Activated CD8-positive, alpha-beta memory T cell treated with anti-CD3 and anti-CD28 coated beads, Interleukin-2, amount 10 ng/mL, durations not matched to agents 7 days and 5 days (primary cell): ENCODE measurements around the gene KCNK7. TPM values are rescaled to one million over a fixed set of nuclear protein-coding genes. Genes with fewer than 3 reads are reported as not detected.

Source experiments
- ATAC-seq: fragments of 150-1000 bp; cut with Tn5 transposase; one replicate; pipeline ENCODE4 v1.10.0; 2021; ENCODE audit warnings: moderate library complexity
- CTCF ChIA-PET: fragments of 350-600 bp; sonication (Branson Sonifier 250); formaldehyde crosslinking; loops from one replicate; lab custom pipeline; 2021; ENCODE audit warnings: antibody characterized with exemption; lab: Charles Lee
- DNase-seq: peaks from one replicate; pipeline ENCODE4 v3.0.0-alpha.2; 2020
- H3K27ac Mint-ChIP-seq: one replicate; pipeline ENCODE4 v1.8.0; 2021; ENCODE audit warnings: mild to moderate bottlenecking, mixed read lengths
- H3K27me3 Mint-ChIP-seq: one replicate; pipeline ENCODE4 v1.8.0; 2021; ENCODE audit warnings: mixed read lengths
- H3K36me3 Mint-ChIP-seq: one replicate; pipeline ENCODE4 v1.8.0; 2021; ENCODE audit warnings: mild to moderate bottlenecking, mixed read lengths
- H3K4me1 Mint-ChIP-seq: one replicate; pipeline ENCODE4 v1.8.0; 2021; ENCODE audit warnings: mixed read lengths
- H3K4me3 Mint-ChIP-seq: one replicate; pipeline ENCODE4 v1.8.0; 2021; ENCODE audit warnings: mild to moderate bottlenecking, moderate library complexity, mixed read lengths
- H3K9me3 Mint-ChIP-seq: one replicate; pipeline ENCODE4 v1.8.0; 2022; ENCODE audit warnings: low read depth, mixed read lengths
- microRNA-seq: library from miRNA; unstranded; fragments of <30 nt; microRNA quantifications from one replicate; pipeline ENCODE4 v1.2.0, GENCODE V29; 2022
- total RNA-seq, 2 experiments: library from RNA; stranded (reverse); gene quantifications; one replicate each; pipeline ENCODE4 v1.2.3, GENCODE V29; 2021

The KCNK7 gene
- total RNA-seq, 2 experiments from 2014 or later = 0.80 to 1.1 TPM

DNA sequence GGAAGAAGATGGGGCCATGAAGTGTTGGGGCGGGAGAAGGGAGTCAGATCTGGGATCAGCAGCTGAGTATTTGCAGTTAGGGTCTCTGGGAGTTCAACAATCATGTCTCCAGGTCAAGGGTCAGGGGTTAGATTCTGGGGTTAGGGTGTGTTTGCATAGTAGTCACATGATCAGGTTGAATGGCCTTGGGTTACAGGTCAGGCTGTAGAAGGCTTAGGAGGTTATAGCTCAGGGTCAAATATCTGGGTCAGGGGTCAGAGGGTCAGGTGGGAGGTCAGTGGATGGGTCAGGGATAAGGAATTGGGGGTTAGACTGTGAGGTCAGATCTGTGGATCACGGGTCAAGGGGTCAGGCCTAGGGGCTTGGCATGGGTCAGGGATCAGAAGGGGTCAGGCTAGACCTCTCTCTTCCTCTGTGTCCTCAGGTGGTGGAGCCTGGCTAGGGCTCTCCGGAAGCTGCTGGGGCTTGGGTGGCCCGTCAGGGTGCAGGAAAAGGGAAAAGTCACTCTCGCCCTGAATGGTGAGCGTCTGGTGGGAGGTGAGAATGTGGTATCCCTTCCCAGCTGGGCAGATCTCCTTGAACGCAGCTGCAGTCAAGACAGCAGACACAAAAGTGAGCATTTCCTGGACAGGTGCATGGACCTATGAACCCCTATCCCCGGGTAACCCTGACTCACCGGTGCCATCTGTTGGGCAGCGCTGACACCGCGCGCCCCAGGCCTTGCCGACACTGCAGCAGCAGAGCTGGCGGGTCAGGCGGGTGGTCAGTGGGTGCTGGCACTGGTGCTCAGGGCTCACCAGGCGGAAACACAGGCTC is 43.8 kb downstream of the KCNK7 start:
- Mint-ChIP-seq H3K27ac (peak overlapping the region; percentile 58), H3K27me3 (no peaks in the 10 kb centered on the region), H3K4me1 (peaks cover 68% of the 10 kb centered on the region), H3K4me3 (no peak overlapping the region), H3K36me3 (peaks cover 16% of the 10 kb centered on the region), H3K9me3 (no peaks in the 10 kb centered on the region)
- CTCF ChIA-PET = interaction anchor here (0.5 to 19.4 kb wide), 8 partner anchors 10 to 506 kb away, joined by 3 to 388 read pairs (median 6); partner anchors contain the start of genes FAM89B, LTBP3 and ZNRD2
- ATAC-seq (peak; percentile 56), DNase-seq (peak; percentile 75)

- H3K4me3 Mint-ChIP-seq = no peak overlapping the region
- no peak for DNase-seq
- peaks cover 52% of the 10 kb centered on the region for H3K4me1 Mint-ChIP-seq
- no peak for ATAC-seq
- H3K27ac Mint-ChIP-seq = no peak overlapping the region
- H3K27me3 Mint-ChIP-seq = no peaks in the 10 kb centered on the region
- peaks cover 16% of the 10 kb centered on the region for H3K36me3 Mint-ChIP-seq
- CTCF ChIA-PET = interaction anchor here (0.7 to 19.4 kb wide), 4 partner anchors 9 to 147 kb away, joined by 3 to 388 read pairs (median 6); partner anchors contain the start of genes FAM89B, LTBP3 and ZNRD2
- no peaks in the 10 kb centered on the region for H3K9me3 Mint-ChIP-seq
Observed at GRCh38 chr11:65549096-65549495, 46.5 kb downstream of the KCNK7 start.

DNA sequence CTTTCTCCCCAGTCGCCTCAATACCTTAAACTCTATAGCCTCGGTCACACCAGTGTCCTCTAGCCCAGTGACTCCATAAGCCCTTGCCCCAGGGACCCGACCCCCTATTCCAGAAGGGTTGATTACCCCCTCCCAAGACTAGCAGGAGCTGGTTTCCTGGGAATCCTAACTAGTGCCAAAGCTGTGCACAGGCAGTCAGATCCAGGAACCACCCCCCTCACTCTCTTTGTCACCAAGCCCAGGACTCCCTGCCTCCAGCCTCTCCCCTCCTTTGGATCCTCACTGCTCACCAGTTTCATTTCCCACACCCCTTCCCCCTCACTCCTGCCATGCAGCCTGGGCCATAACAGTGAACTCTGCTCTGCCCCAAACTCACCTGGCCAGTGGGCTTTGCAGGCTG is 47.2 kb downstream of the KCNK7 start:
- ATAC-seq (no peak), DNase-seq (no peak)
- H3K4me3 Mint-ChIP-seq = no peak overlapping the region
- peaks cover 16% of the 10 kb centered on the region for H3K36me3 Mint-ChIP-seq
- no peak overlapping the region for H3K27ac Mint-ChIP-seq
- peaks cover 50% of the 10 kb centered on the region for H3K4me1 Mint-ChIP-seq
- CTCF ChIA-PET = interaction anchor here (1.0 to 19.4 kb wide), 3 partner anchors 8 to 46 kb away, joined by 3 to 388 read pairs (median 6); partner anchors contain the start of genes FAM89B, LTBP3 and ZNRD2
- H3K27me3 Mint-ChIP-seq = no peaks in the 10 kb centered on the region
- no peaks in the 10 kb centered on the region for H3K9me3 Mint-ChIP-seq

DNA sequence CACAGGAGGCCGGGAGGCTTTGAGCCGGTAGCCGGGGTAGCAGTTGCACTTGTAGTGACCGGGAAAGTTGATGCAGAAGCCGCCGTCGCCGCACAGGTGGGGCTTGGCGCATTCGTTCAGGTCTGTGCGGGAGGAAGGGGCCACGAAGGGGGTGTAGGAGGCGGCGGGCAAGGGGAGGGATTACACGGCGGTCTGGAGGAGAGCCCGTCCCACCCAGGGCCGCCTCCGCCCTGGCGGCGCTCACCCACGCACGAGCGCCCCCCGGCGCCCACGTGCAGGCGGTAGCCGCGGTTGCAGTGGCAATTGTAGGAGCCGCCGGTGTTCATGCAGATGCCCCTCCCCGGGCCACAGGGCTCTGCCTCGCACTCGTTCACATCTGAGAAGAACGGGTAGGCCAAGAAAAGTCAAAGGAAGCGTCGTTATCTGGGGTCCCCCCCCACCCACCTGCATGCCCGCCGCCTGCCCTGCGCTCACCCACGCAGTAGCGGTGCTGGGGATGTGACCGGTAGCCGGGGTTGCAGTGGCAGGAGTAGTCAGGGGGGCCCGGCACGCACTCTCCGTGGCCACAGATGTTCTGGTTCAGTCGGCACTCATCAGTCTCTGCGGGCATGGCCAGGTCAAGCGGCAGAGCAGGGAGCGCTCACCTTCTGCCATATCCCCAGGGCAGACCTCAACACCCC is 48.0 kb downstream of the KCNK7 start:
- peaks cover 43% of the 10 kb centered on the region for H3K4me1 Mint-ChIP-seq
- H3K9me3 Mint-ChIP-seq = no peaks in the 10 kb centered on the region
- H3K27me3 Mint-ChIP-seq = no peaks in the 10 kb centered on the region
- H3K27ac Mint-ChIP-seq = peak overlapping the region; percentile 23
- H3K36me3 Mint-ChIP-seq = peaks cover 17% of the 10 kb centered on the region
- CTCF ChIA-PET = interaction anchor here (0.9 to 19.4 kb wide), 4 partner anchors 19 to 90 kb away, joined by 3 to 388 read pairs (median 106); partner anchors contain the start of genes FAM89B, KCNK7, LTBP3 and SIPA1
- DNase-seq (no peak), ATAC-seq (no peak)
- H3K4me3 Mint-ChIP-seq = no peak overlapping the region

GRCh38 chr11:65546217-65546958 is 49.2 kb downstream of the KCNK7 start:
- Mint-ChIP-seq H3K27me3 (no peaks in the 10 kb centered on the region), H3K9me3 (no peaks in the 10 kb centered on the region), H3K4me3 (peak overlapping the region; percentile 67), H3K4me1 (peaks cover 34% of the 10 kb centered on the region), H3K27ac (peak overlapping the region; percentile 80), H3K36me3 (peaks cover 13% of the 10 kb centered on the region)
- ATAC-seq (peak; percentile 92), DNase-seq (peak; percentile 98)
- CTCF ChIA-PET = interaction anchor here (0.6 to 19.4 kb wide), 6 partner anchors 20 to 216 kb away, joined by 3 to 388 read pairs (median 4); partner anchors contain the start of genes FAM89B, KCNK7, LTBP3 and SIPA1

DNA sequence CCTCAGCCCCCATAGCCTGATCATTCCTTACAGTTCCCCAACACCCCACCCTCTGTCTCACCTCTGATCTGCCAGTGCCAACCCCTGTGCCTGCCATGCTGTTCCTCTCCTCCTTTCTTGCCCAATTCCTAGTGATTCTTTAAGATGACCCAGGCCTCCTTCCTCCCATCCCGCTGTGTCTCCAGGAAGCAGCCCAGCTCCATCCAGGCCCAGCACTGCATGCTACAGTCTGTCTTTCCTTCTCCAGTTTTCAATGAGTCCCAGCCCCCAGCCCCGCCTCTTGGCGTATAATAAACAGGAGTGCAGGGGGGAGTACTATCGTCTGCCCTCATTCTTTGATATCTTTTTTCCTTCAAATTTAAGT is 49.8 kb downstream of the KCNK7 start:
- Mint-ChIP-seq H3K4me1 (peaks cover 35% of the 10 kb centered on the region), H3K27ac (peak overlapping the region; percentile 37), H3K4me3 (peak overlapping the region; percentile 67), H3K36me3 (peaks cover 10% of the 10 kb centered on the region), H3K9me3 (no peaks in the 10 kb centered on the region), H3K27me3 (no peaks in the 10 kb centered on the region)
- ATAC-seq (no peak), DNase-seq (no peak)
- CTCF ChIA-PET = interaction anchor here (1.1 to 19.4 kb wide), 3 partner anchors 20 to 216 kb away, joined by 4 to 388 read pairs (median 209); partner anchors contain the start of genes FAM89B, KCNK7, LTBP3 and ZNRD2

Small RNA genes within 50 kb of the gene (microRNA-seq; reads per million reads assigned to microRNA genes)
- gene MIR4690 = not detected

Other genes starting within 250 kb of the KCNK7 start
- gene TIGD3, start 241.0 kb downstream of the KCNK7 start, total RNA-seq = 1 to 10 TPM; 1.1 TPM
- gene SLC25A45, start 213.2 kb downstream of the KCNK7 start, total RNA-seq = 10 to 100 TPM; 19.4 to 25.1 TPM
- 10 to 100 TPM; 52.0 to 56.7 TPM for gene FRMD8, start 209.2 kb downstream of the KCNK7 start, total RNA-seq
- gene NEAT1, start 173.0 kb downstream of the KCNK7 start, total RNA-seq = 100 to 1,000 TPM; 525 to 618 TPM
- gene MALAT1, start 96.8 kb downstream of the KCNK7 start, total RNA-seq = 1,000 to 10,000 TPM; 4,026 to 5,234 TPM
- gene SCYL1, start 70.7 kb downstream of the KCNK7 start, total RNA-seq = 10 to 100 TPM; 68.0 to 76.7 TPM
- gene LTBP3, start 37.4 kb downstream of the KCNK7 start, total RNA-seq = 10 to 100 TPM; 46.2 to 46.8 TPM
- gene ZNRD2, start 25.3 kb downstream of the KCNK7 start, total RNA-seq = 10 to 100 TPM; 42.1 to 45.5 TPM
- 10 to 100 TPM; 36.6 to 54.2 TPM for gene FAM89B, start 23.3 kb downstream of the KCNK7 start, total RNA-seq
- 100 to 1,000 TPM; 138 to 140 TPM for gene EHBP1L1, start 19.7 kb downstream of the KCNK7 start, total RNA-seq
- 10 to 100 TPM; 71.0 to 73.3 TPM for gene MAP3K11, start 18.4 kb upstream of the KCNK7 start, total RNA-seq
- 10 to 100 TPM; 54.9 to 57.1 TPM for gene PCNX3, start 20.0 kb upstream of the KCNK7 start, total RNA-seq
- gene SIPA1, start 42.3 kb upstream of the KCNK7 start, total RNA-seq = 100 to 1,000 TPM; 188 to 267 TPM
- 10 to 100 TPM; 81.3 to 82.0 TPM for gene RELA, start 67.1 kb upstream of the KCNK7 start, total RNA-seq
- gene KAT5, start 116.5 kb upstream of the KCNK7 start, total RNA-seq = 10 to 100 TPM; 62.0 to 69.8 TPM
- 100 to 1,000 TPM in 1 of 2 experiments, 10 to 100 TPM in 1; 90.5 to 109 TPM for gene RNASEH2C, start 125.0 kb upstream of the KCNK7 start, total RNA-seq
- gene AP5B1, start 185.2 kb upstream of the KCNK7 start, total RNA-seq = 10 to 100 TPM; 25.0 to 25.8 TPM
- gene OVOL1, start 191.3 kb upstream of the KCNK7 start, total RNA-seq = not detected
- 1 to 10 TPM; 1.7 to 2.4 TPM for gene SNX32, start 238.2 kb upstream of the KCNK7 start, total RNA-seq